Cardiac muscle cell (in vitro differentiated cells and primary cell): ENCODE measurements around the gene TRPC4AP. TPM values are rescaled to one million over a fixed set of nuclear protein-coding genes. Genes with fewer than 3 reads are reported as not detected.

ENCODE experiments used
- DNase-seq, 2 donors: peaks; one replicate each; pipeline versions ENCODE4 v3.0.0 to v3.0.0-alpha.2; 2010 to 2017; ENCODE audit warnings: low read depth in 1 of 2, low spot score in 1 of 2
- H3K27ac ChIP-seq: fragments of 200-600 bp; sonication (generic); 2 replicates; pipeline ENCODE4 v1.5.1; 2016
- H3K27me3 ChIP-seq: fragments of 200-600 bp; sonication (generic); 2 replicates; pipeline ENCODE4 v1.6.0; 2016; ENCODE audit warnings: control low read depth
- H3K36me3 ChIP-seq: fragments of 200-600 bp; sonication (generic); 2 replicates; pipeline ENCODE4 v1.5.1; 2016; ENCODE audit warnings: control low read depth
- H3K4me1 ChIP-seq: fragments of 200-600 bp; sonication (generic); 2 replicates; pipeline ENCODE4 v1.8.1; 2017; ENCODE audit warnings: low read depth, mild to moderate bottlenecking, mixed run types
- H3K4me3 ChIP-seq: fragments of 200-600 bp; sonication (generic); 2 replicates; pipeline ENCODE4 v1.5.1; 2016; ENCODE audit warnings: mild to moderate bottlenecking
- H3K9me3 ChIP-seq: fragments of 200-600 bp; sonication (generic); 2 replicates; pipeline ENCODE4 v1.5.1; 2017; ENCODE audit warnings: low read depth, mild to moderate bottlenecking, control low read depth
- CTCF ChIP-seq: IDR thresholded peaks from 2 replicates; pipeline ENCODE4 v1.5.1; 2012; ENCODE audit warnings: low read depth, mild to moderate bottlenecking, low read length
- polyA plus RNA-seq: library from polyadenylated mRNA; unstranded; fragments of >200 nt; fragmentation: Nextera tagmentation; extraction: Ambion mirVana; gene quantifications from 2 replicates; pipeline ENCODE4 v1.2.1, GENCODE V29; 2016
- total RNA-seq: library from RNA; depleted of rRNA; stranded (reverse); fragments of >200 nt; gene quantifications from 2 replicates; pipeline ENCODE4 v1.2.3, GENCODE V29; 2016

Gene TRPC4AP
- total and polyA plus RNA-seq, 2 experiments from 2014 or later: 120 to 123 TPM

GRCh38 chr20:34982270-34983088 is 110.1 kb downstream of the TRPC4AP start:
- H3K9me3 ChIP-seq: no peaks in the 10 kb centered on the region
- no peak for DNase-seq
- no peak overlapping the region for H3K27ac ChIP-seq
- no peaks in the 10 kb centered on the region for H3K27me3 ChIP-seq
- no peak for TF ChIP-seq CTCF
- H3K4me3 ChIP-seq: no peak overlapping the region
- H3K36me3 ChIP-seq: peaks cover 4% of the 10 kb centered on the region
- H3K4me1 ChIP-seq: peaks cover 28% of the 10 kb centered on the region

- no peak overlapping the region for H3K4me3 ChIP-seq
- no peak for TF ChIP-seq CTCF
- no peaks in the 10 kb centered on the region for H3K27me3 ChIP-seq
- peaks cover 44% of the 10 kb centered on the region for H3K4me1 ChIP-seq
- peak overlapping the region; percentile 39 for H3K27ac ChIP-seq
- DNase-seq: peak in 1 of 2 donors; percentile 18
- H3K9me3 ChIP-seq: no peaks in the 10 kb centered on the region
- H3K36me3 ChIP-seq: peaks cover 4% of the 10 kb centered on the region
Observed at GRCh38 chr20:34980543-34981233, 111.9 kb downstream of the TRPC4AP start.

- H3K27ac ChIP-seq: no peak overlapping the region
- DNase-seq: peak in 1 of 2 donors; percentile 46
- H3K36me3 ChIP-seq: peaks cover 4% of the 10 kb centered on the region
- peaks cover 46% of the 10 kb centered on the region for H3K4me1 ChIP-seq
- H3K4me3 ChIP-seq: no peak overlapping the region
- TF ChIP-seq CTCF: no peak
- no peaks in the 10 kb centered on the region for H3K27me3 ChIP-seq
- H3K9me3 ChIP-seq: no peaks in the 10 kb centered on the region
Observed at GRCh38 chr20:34979366-34980153, 113.0 kb downstream of the TRPC4AP start.

GRCh38 chr20:34978092-34978744 is 114.4 kb downstream of the TRPC4AP start:
- peaks cover 4% of the 10 kb centered on the region for H3K36me3 ChIP-seq
- peak overlapping the region; percentile 8 for H3K4me3 ChIP-seq
- DNase-seq: no peak
- no peaks in the 10 kb centered on the region for H3K27me3 ChIP-seq
- H3K4me1 ChIP-seq: peaks cover 49% of the 10 kb centered on the region
- no peaks in the 10 kb centered on the region for H3K9me3 ChIP-seq
- peak overlapping the region; percentile 93 for H3K27ac ChIP-seq
- no peak for TF ChIP-seq CTCF
